Neural cell (in vitro differentiated cells): ENCODE data around the gene TAL1.

Experiments used
- CTCF ChIP-seq: fragments of 450-650 bp; IDR thresholded peaks from 2 replicates; pipeline ENCODE4 v1.5.1; 2014; ENCODE audit warnings: antibody characterized with exemption, mild to moderate bottlenecking, moderate library complexity; ENCODE audit not compliant: poor library complexity, severe bottlenecking
- EP300 ChIP-seq: fragments of 450-650 bp; conservative IDR thresholded peaks from 2 replicates; pipeline ENCODE4 v1.6.1; 2014; ENCODE audit warnings: antibody characterized with exemption, mild to moderate bottlenecking, moderate library complexity; ENCODE audit not compliant: poor library complexity, severe bottlenecking
- EZH2 ChIP-seq: fragments of 200-600, 300-800 bp; shearing (Covaris generic), sonication (generic); IDR thresholded peaks from 2 replicates; pipeline ENCODE4 v1.6.1; 2014; ENCODE audit warnings: antibody characterized with exemption, low read length, borderline replicate concordance, mild to moderate bottlenecking; ENCODE audit not compliant: insufficient read depth, poor library complexity, severe bottlenecking
- POLR2AphosphoS5 ChIP-seq: IDR thresholded peaks from 2 replicates; pipeline ENCODE4 v1.6.1; 2012
- RAD21 ChIP-seq: fragments of 450-650 bp; conservative IDR thresholded peaks from 2 replicates; pipeline ENCODE4 v1.6.1; 2014; ENCODE audit warnings: antibody characterized with exemption, mild to moderate bottlenecking, moderate library complexity
- REST ChIP-seq: IDR thresholded peaks from 2 replicates; pipeline ENCODE4 v1.6.1; 2012; ENCODE audit warnings: borderline replicate concordance

- no peak for TF ChIP-seq EZH2
- TF ChIP-seq CTCF = no peak
- no peak for TF ChIP-seq REST
- TF ChIP-seq POLR2AphosphoS5 = no peak
- TF ChIP-seq EP300 = no peak
- no peak for TF ChIP-seq RAD21
These were observed 7.9 kb downstream of the TAL1 start for GRCh38 chr1:47223921-47224675.
